Thyroid gland (tissue), 4 donors: ENCODE results near the gene CHI3L1. TPM values are rescaled to one million over a fixed set of nuclear protein-coding genes. Genes with fewer than 3 reads are reported as not detected.

Experiments used
- DNase-seq, 2 donors: peaks; one replicate each; pipeline ENCODE4 v3.0.0-alpha.2; 2019
- H3K27ac ChIP-seq, 3 donors: fragments of 200-600 bp; sonication (generic); 1 replicate in 2 of 3; 2 replicates in 1 of 3; pipeline ENCODE4 v1.5.1; 2016 to 2019; ENCODE audit warnings: mild to moderate bottlenecking in 1 of 3, moderate library complexity in 1 of 3
- H3K27me3 ChIP-seq: fragments of 200-600 bp; sonication (generic); one replicate; pipeline ENCODE4 v1.5.1; 2019
- H3K36me3 ChIP-seq, 2 donors: fragments of 200-600 bp; sonication (generic); one replicate each; pipeline ENCODE4 v1.5.1; 2016 to 2019
- H3K4me1 ChIP-seq, 2 donors: fragments of 200-600 bp; sonication (generic); one replicate each; pipeline ENCODE4 v1.5.1; 2017 to 2019
- H3K4me3 ChIP-seq, 3 donors: fragments of 200-600 bp; sonication (generic); replicated peaks in 1 of 3; 1 replicate in 2 of 3; 2 replicates in 1 of 3; pipeline ENCODE4 v1.5.1; 2016; ENCODE audit warnings: mild to moderate bottlenecking in 1 of 3
- H3K9me3 ChIP-seq: fragments of 200-600 bp; sonication (generic); one replicate; pipeline ENCODE4 v1.5.1; 2017
- CTCF ChIP-seq, 6 experiments: fragments of 200-600 bp in 3 of 6; fragments of 450-650 bp in 3 of 6; sonication (generic) in 3 of 6; IDR thresholded peaks; one replicate each; pipeline ENCODE4 v1.5.1; 2016 to 2019; ENCODE audit warnings: antibody characterized with exemption in 6 of 6, mild to moderate bottlenecking in 2 of 6, inconsistent platforms in 1 of 6, moderate library complexity in 1 of 6
- POLR2A ChIP-seq, 2 donors: fragments of 450-650 bp; IDR thresholded peaks; one replicate each; pipeline ENCODE4 v1.6.1; 2017; ENCODE audit warnings: antibody characterized with exemption in 2 of 2, mild to moderate bottlenecking in 2 of 2, moderate library complexity in 1 of 2
- WGBS, 2 donors: methylation state at CpG; one replicate each; pipeline ENCODE4 v1.1.5; 2017; 5-methylcytosine and 5-hydroxymethylcytosine counted together
- intact Hi-C: fragments of 100-400 bp; cut with DNase I; formaldehyde crosslinking; loops from one replicate; pipeline ENCODE4 v1.15.1; 2023
- total RNA-seq, 4 donors: library from RNA; depleted of rRNA; stranded (reverse); fragments of >200 nt; gene quantifications; one replicate each; pipeline ENCODE4 v1.2.3, GENCODE V29; 2016

CHI3L1 gene
- total RNA-seq, 4 donors from 2014 or later = 1.2 to 42.9 (median 4.4) TPM

GRCh38 chr1:203142124-203142523 lies 44.4 kb downstream of the CHI3L1 start:
- no peaks in the 10 kb centered on the region for H3K9me3 ChIP-seq
- H3K4me3 ChIP-seq = no peak overlapping the region
- no peak for TF ChIP-seq POLR2A (IDR thresholded peaks at IDR 0.05)
- no peak for TF ChIP-seq CTCF (IDR thresholded peaks at IDR 0.05)
- no peaks in the 10 kb centered on the region for H3K4me1 ChIP-seq
- 94 to 97% methylated on average over 6 of the region's 6 CpGs for WGBS, 2 donors
- intact Hi-C loops = no loop called here
- no peak overlapping the region for H3K27ac ChIP-seq
- no peaks in the 10 kb centered on the region for H3K27me3 ChIP-seq
- H3K36me3 ChIP-seq = no peaks in the 10 kb centered on the region
- no peak for DNase-seq

- no peak for DNase-seq
- Histone ChIP-seq H3K4me1 (no peaks in the 10 kb centered on the region), H3K4me3 (no peak overlapping the region), H3K36me3 (no peaks in the 10 kb centered on the region), H3K9me3 (no peaks in the 10 kb centered on the region), H3K27ac (no peak overlapping the region), H3K27me3 (no peaks in the 10 kb centered on the region)
- TF ChIP-seq CTCF (IDR thresholded peaks at IDR 0.05) = no peak
- no peak for TF ChIP-seq POLR2A (IDR thresholded peaks at IDR 0.05)
- WGBS, 2 donors = 63 to 93% methylated on average over 3 to 5 of the region's 5 CpGs
- intact Hi-C loops = no loop called here
Measured at GRCh38 chr1:203140743-203141520, 45.6 kb downstream of the CHI3L1 start.

- 90 to 92% methylated on average over 8 of the region's 8 CpGs for WGBS, 2 donors
Measured at GRCh38 chr1:203139976-203140475, 46.5 kb downstream of the CHI3L1 start.

GRCh38 chr1:203138066-203138465 lies 48.4 kb downstream of the CHI3L1 start:
- 86 to 92% methylated on average over 3 of the region's 3 CpGs for WGBS, 2 donors
- intact Hi-C loops = no loop called here
- DNase-seq = no peak
- no peaks in the 10 kb centered on the region for H3K36me3 ChIP-seq
- peaks cover 0 to 7% of the 10 kb centered on the region in 2 donors for H3K4me1 ChIP-seq
- no peak overlapping the region for H3K4me3 ChIP-seq
- no peak overlapping the region for H3K27ac ChIP-seq
- no peaks in the 10 kb centered on the region for H3K9me3 ChIP-seq
- H3K27me3 ChIP-seq = no peaks in the 10 kb centered on the region
- TF ChIP-seq CTCF (IDR thresholded peaks at IDR 0.05) = no peak
- TF ChIP-seq POLR2A (IDR thresholded peaks at IDR 0.05) = no peak

More at GRCh38 chr1:203139976-203140475, 46.5 kb downstream of the CHI3L1 start:
- H3K4me1 ChIP-seq = no peaks in the 10 kb centered on the region
- H3K36me3 ChIP-seq = no peaks in the 10 kb centered on the region
- DNase-seq = no peak
- intact Hi-C loops = no loop called here
- H3K4me3 ChIP-seq = no peak overlapping the region
- no peak overlapping the region for H3K27ac ChIP-seq
- no peak for TF ChIP-seq POLR2A (IDR thresholded peaks at IDR 0.05)
- no peak for TF ChIP-seq CTCF (IDR thresholded peaks at IDR 0.05)
- H3K27me3 ChIP-seq = no peaks in the 10 kb centered on the region
- no peaks in the 10 kb centered on the region for H3K9me3 ChIP-seq

- DNase-seq = no peak
- peaks cover 0 to 7% of the 10 kb centered on the region in 2 donors for H3K4me1 ChIP-seq
- no peak overlapping the region for H3K27ac ChIP-seq
- TF ChIP-seq CTCF (IDR thresholded peaks at IDR 0.05) = no peak
- no peak for TF ChIP-seq POLR2A (IDR thresholded peaks at IDR 0.05)
- no peaks in the 10 kb centered on the region for H3K9me3 ChIP-seq
- H3K27me3 ChIP-seq = no peaks in the 10 kb centered on the region
- WGBS, 2 donors = 87 to 89% methylated on average over 4 of the region's 4 CpGs
- no peaks in the 10 kb centered on the region for H3K36me3 ChIP-seq
- intact Hi-C loops = no loop called here
- no peak overlapping the region for H3K4me3 ChIP-seq
Measured at GRCh38 chr1:203137324-203137723, 49.2 kb downstream of the CHI3L1 start.
